HG03439 (cell line): Measurements from ENCODE around the gene NLGN1.
"Not testable (repeated sequence)": the region's sequence is repeated elsewhere in the genome, so short reads cannot be mapped to it uniquely, and the experiment has no call there.

Experiments
- ATAC-seq: cut with Tn5 transposase; IDR thresholded peaks from one replicate; pipeline ENCODE4 v1.9.1; 2021; ENCODE audit warnings: mild to moderate bottlenecking, moderate library complexity; ENCODE audit not compliant: unreplicated experiment

The NLGN1 gene

DNA sequence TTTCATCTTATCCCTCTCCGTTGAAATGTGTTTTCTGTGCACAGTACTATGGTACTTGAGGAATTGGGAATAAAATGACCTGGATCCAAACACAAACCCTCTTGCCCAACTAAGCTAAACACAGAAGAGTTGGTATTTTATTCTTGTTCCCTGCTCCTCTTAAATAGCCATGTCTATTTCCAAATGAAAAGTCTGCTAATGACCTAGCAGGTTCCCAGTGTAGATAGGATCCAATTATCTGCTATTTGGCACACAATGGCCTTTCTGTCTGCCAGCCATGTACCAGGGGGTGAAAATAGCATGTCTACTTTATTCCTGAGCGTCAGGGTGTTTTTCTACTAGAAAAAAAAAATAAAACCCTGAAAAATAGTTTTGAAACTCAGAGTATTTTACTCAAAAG is 804.6 kb downstream of the NLGN1 start:
- no peak for ATAC-seq

DNA sequence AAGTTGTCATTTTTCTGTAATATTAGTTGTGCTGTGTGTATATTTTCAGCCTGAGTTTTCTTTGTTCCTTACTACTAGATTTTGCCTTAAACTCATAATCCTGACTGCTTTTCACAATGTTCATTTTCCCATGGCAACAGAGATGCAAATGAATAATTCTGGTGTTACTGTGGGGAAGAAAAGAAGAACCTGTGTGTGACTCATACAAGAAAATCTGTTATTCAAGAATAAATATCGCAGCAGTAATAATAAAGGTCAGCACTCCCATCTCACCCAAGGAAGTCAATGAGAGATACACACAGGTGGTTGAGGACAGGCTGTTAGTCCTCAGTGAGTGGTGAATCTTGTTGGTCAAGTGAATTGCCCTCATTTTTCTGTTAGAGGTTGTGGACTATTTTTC is 805.0 kb downstream of the NLGN1 start:
- no peak for ATAC-seq

DNA sequence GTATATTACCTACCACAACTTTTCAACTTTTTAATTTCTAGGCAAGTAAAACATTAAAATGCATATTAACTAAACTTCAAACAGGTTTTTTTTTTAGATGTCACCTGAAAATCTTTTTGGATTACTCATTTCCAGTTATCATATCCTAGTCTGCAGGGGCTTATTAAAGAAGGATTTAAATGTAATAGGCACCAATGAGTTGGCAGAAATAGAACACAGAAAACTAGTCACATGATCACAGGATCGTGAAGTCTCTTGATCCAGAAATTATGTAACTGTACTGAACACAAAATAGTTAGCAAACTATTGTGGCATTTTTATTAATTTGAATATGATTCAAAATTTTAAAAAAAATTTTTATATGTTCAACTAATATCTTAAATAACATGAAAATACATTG is 807.2 kb downstream of the NLGN1 start:
- no peak for ATAC-seq

DNA sequence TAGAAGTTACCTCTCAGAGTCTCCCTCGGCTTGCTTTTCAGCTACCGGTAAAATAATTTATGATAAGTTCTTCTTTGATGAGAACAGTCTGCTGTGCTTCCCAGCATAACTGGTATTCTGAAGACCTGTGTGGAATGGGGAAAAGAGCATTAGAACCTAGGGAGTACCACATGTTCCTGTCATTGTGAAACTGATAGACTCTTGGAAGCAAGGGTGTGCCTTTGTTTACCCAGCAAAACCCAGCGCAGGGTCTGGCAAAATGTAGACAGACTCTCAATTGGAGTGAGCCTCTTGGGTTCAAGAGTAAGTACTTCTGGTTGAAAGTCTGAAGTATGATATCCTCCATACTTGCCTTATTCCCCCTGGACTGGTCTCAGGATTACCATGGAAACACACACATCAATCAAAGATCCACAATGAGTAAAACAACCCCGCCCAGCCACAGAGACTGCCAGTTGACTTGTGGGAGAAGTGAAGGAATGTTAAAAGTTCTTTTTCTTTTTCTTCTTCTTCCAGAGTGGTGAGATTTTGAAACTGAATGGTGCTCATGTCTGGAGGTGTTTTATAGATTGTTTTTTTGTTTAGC is 809.2 kb downstream of the NLGN1 start:
- no peak for ATAC-seq

DNA sequence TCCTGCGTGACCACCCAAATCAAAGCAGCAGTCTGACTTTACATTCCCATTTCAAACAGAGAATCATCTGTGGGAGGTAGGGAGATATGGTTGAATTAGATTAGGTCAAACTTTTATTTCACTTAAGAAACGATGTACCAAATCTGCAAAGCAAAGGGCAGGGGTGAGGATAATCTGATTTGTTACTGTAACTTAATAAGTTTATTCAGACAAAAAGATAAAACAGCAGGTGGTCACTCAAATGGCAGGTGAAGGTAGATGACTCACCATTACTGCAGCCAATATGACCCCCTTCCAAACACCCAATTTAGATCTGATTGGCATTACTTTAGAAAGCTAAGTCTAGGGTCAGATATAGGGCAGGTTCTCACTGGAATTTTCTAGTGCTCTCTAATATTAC is 810.6 kb downstream of the NLGN1 start:
- ATAC-seq: no peak

DNA sequence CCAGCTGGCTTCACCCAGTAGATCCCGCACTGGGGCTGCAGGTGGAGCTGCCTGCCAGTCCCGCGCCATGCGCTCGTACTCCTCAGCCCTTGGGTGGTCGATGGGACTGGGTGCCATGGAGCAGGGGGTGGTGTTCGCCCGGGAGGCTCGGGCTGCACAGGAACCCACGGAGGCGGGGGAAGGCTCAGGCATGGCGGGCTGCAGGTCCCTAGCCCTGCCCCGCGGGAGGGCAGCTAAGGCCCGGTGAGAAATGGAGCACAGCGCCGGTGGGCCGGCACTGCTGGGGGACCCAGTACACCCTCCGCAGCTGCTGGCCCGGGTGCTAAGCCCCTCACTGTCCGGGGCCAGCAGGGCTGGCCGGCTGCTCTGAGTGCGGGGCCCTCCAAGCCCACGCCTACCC is 814.4 kb downstream of the NLGN1 start:
- not testable (repeated sequence) for ATAC-seq

DNA sequence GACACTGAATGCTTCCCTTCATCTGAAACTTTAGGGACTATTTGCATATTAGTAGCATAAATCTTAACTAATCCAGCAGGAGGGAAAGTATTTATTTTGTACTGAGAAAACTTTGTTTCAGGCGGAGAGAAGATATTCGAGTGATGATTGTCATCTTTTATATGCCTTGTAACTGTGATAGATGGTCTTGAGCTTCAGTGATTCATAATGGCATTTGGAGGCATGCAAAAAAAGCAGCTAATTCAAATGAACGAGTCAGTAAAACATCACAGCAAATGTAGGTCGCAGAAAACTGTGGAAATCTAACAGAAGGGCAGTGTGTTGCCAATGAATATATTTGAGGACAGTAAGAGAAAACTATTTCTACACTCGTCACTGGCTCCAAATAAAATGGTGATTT is 817.9 kb downstream of the NLGN1 start:
- no peak for ATAC-seq

DNA sequence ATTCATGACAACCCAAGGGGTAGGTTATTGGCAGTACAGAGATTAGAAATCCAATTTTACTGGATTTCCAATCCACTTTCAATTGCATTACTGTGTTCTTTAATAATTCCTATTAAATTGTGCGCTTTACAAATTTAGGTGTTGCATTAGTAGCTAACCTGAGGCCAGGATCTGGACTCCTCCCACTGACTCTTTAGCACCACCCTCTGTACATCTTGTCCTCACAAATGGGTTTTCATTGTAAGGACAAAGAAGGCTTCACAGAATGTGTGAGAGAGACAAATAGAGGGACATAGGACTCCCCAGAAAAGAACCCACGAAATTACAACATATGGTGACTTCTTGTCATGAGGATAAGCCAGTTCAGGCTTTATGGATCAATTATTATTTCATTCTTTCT is 818.5 kb downstream of the NLGN1 start:
- ATAC-seq: no peak

DNA sequence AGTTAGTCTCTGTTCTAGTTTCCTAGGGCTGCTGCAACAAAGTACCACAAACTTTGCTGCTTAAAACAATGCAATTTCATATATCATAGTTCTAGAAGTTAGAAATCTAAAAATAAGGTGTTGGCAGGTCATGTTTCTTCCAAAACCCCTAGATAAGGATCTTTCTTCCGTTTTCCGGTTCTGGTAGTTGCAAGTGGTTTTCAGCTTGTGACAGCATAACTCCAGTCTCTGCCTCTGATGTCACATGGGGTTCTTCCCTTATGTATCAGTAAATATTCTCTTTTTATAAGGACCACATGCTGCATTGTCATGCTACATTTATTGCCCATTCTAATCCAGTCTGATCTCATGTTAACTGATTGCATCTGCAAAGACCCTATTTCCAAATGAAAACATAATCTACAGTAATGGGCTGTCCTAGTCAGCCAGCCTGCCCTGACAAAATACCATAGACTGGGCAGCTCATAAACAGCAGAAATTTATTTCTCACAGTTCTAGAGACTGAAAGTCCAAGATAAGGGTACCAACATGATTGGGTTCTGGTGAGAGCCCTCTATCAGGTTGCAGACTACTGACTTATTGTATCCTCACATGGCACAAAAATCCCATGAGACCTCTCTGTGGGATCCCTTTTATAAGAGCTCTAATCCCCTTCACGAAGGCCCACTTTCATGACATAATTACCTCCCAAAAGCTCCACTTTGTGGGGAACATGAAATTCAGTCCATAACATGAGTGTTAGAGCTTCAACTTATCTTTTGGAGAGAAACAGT is 819.6 kb downstream of the NLGN1 start:
- ATAC-seq: no peak

DNA sequence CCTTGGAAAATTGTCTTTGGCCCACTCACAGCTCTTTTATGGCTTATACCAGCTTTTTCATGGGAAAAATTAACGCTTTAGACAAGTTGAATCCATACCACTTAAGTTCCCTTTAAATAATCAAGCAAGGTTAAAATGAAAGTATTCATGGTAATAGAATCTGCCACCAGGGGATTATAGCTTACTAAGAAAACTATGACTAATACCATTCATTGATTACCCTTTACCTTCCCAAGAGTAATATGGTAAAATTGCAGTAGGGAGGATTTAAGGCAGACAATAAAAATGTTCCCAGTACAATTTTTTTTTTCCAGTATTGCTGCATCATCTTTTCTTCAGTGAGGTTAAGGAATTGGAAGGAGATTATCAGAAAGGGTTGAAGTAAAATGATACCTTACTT is 820.5 kb downstream of the NLGN1 start:
- ATAC-seq: no peak

DNA sequence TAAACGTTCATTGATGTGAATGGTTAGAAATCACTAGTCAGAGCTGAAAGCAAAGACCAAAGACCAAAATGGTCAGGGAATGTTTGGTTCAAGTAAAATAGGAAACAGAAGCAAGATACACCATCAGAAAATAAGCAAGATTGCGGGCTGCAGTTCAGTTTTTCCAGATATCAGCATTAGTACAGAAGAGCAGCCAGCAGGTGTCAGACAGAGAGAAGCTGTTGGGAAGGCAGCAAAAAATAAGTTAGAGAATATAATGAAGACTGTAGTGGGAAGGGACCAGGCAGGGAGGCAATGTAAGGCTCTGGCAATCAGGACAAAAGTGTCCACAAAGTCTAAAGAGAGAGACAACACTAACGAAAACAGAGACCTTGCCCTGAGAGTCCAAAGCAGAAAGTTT is 822.2 kb downstream of the NLGN1 start:
- ATAC-seq: no peak

DNA sequence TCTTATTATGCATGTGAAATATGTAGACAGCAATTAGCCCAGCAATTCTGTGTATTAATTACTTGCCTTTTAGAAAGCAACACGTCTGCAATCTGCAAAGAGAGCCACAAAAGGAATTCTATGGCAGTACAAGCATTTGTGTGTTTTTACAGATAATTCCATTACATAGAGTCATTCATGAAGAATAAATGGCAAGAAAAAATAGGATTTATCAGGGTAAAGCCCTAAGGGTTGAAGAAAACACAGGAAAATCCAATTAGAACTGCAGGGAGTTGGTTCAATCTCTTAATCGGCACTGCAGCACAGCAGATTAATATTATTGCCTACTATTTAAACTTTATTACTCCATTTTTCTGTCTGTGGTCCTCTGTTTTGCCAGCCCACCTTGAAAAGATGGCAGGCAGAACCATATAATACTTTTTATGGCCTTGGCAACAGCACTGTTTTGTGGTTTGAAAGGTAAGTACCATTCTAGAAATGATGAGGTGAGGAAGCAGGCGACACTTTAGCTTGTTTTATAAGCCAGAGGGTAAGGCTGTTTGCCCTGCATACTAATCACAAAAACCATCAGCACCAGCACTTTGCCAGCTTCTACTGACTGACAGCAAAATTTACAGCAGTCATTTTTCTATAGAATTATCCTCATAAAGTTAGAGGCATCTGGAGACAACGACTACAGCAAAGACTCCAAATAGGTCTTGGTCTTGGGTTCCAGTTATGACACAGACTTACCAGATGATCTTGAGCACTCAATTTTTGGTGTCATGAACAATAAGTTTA is 823.4 kb downstream of the NLGN1 start:
- ATAC-seq: no peak

DNA sequence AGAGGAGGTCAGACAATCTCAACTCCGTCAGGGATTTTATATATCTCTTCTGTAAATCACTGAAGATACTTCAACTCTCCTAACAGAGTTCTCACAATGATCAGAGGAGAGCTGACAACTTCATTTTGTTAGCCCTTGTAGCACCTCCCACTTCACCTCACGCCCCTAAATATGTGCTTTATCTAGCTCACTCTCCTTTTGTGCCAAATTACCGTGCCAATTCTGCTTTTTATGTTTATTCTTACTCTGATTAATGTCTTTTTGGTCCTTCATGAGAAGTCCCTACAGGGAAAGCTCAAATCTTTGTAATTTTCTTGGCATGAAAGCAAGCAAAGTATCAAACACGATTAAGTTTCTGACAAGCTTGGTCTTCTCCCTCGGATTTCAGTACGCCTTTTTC is 825.5 kb downstream of the NLGN1 start:
- no peak for ATAC-seq

DNA sequence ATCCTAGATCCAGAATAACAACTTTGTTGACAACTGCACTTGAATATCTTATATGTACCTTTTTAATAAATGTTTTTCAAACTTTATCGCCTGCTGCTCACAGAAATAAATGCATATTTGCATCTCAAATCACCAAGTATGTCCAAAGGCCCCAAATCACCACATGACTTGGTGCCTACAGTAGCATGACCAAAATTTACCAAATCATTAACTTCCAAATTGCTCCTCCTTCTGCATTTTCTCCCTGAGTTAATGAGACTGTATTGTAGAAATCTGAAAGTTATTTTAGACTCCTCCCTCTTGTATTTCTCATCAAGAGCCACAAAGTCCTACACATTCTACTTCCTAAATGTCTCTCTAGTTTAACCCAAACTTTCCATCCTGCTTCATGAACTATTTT is 826.1 kb downstream of the NLGN1 start:
- ATAC-seq: no peak

DNA sequence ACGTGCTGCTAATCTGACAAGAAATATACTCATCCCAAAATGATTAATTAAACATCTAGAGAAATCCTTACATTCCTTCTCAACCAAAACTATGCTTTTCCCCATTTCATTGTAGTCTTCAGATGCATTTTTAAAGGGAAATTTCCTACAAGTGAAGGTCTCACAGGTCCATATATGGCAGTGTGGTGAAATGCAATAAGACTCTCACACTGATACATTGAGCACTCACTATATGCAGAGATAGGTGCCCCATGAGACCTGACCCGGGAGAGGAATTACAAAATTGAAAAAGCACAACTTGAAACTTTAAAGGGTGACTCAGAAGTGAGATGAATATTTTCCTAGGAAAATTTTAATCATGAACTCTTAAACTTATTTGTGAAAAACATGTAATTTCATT is 832.4 kb downstream of the NLGN1 start:
- no peak for ATAC-seq

DNA sequence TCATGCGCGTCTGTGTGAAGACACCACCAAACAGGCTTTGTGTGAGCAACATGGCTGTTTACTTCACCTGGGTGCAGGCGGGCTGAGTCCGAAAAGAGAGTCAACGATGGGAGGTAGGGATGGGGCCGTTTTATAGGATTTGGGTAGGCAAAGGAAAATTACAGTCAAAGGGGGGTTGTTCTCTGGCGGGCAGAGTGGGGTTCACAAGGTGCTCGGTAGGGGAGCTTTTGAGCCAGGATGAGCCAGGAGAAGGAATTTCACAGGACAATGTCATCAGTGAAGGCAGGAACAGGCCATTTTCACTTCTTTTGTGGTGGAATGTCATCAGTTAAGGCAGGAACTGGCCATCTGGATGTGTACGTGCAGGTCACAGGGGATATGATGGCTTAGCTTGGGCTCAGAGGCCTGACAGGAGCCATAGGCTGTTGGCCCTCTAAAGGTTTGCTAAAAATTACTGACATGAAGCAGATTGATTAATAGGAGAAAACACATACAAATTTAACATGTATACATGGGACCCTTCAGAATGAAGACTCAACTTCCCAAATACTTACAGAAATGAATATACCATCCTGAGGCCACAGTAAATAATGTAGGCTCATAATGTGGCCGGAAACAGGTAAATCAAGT is 834.6 kb downstream of the NLGN1 start:
- not testable (repeated sequence) for ATAC-seq

DNA sequence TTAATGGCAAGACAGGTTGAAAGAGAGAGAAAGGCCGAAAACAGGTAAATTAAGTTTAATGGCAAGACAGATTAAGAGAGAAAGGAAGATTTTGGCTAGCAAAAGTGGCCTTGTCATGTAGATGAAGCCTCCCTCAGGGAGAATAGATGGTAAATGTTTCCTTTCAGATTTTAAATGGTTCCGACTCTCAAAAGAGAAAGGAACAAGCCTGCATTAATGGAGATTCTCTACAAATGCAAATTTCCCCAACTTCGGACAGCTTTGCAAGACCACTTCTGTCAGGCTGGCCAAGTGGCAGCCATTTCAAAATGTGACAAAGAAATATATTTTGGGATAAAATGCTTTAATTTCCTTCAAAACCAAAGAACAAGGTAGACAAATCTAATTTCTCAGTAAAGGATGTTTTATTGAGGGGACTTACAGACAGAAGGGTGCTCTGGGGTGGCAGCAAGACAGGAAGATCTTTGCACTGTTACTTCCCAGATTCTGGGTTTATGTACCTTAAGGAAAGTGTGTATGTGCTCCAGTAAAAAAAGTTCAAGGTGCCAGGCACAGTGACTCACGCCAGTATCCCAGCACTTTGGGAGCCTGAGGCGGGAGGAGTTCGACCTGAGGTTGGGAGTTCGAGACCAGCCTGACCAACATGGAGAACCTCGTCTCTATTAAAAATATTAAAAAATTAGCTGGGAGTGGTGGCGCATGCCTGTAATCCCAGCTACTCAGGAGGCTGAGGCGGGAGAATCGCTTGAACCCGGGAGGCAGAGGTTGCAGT is 835.3 kb downstream of the NLGN1 start:
- no peak for ATAC-seq

DNA sequence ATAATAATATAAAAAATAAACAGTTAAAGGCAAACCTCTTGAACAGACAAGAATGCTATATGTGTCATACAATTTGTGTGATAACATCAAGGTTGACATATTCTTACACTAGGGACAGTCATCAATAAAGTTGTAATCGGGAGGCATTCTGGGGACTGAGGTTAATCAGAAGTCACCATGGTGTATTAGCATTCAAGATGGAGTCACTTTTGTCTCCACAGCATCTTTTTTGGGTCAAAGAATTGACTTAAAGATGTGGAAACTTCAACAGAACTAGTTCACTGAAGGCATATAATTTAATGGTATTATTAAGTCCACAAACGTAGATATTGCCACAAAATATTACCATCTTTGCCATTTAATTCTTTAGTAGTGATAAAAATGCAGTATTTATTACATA is 836.0 kb downstream of the NLGN1 start:
- no peak for ATAC-seq

DNA sequence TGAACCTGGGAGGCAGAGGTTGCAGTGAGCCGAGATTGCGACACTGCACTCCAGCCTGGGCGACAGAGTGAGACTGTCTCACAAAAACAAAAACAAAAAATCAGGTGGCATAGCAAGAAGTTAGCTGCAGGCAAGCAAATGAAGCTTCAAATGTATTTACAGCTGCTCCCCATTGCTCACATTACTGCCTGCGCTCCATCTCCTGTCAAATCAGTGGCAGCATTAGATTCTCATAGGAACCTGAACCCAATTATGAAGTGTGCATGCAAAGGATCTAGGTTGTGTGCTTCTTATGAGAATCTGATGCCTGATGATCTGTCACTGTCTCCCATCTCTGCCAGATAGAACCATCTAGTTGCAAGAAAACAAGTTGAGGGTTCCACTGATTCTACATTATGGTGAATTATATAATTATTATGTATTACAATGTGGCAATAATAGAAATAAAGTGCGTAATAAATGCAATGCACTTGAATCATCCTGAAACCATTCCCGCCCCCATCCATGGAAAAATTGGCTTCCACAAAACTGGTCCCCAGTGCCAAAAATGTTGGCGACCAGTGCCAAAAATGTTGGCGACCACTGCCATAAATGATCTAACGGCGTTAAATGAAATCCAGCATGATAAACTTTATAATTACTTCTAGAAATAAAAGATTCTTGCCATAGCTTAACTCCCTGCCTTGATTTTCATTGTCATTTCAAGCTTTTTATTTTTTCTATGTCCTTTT is 844.9 kb downstream of the NLGN1 start:
- ATAC-seq: no peak

DNA sequence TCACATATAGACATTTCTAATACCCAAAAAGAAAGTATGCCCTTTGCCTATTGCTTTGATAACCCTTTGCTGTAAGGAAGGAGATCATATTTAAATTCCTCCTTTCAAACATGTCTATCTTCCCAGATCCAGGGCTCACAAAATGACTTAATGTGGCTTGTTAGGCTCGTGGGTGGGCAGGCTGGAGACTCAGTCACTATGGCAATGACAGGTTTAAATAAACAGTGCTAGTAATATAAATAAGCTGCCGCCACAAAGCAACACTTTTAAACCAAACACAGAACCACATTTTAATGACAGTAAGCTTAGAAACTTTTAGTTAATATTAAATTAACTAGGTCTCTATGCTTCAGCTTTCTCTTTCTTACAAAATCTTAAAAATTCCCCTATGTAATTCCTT is 845.6 kb downstream of the NLGN1 start:
- ATAC-seq: no peak
